PC-3 (cell line): Measurements from ENCODE around the gene FRMPD1. TPM values are rescaled to one million over a fixed set of nuclear protein-coding genes. Genes with fewer than 3 reads are reported as not detected.

ENCODE experiments used
- ATAC-seq: fragments of 200-7000 bp; cut with Tn5 transposase; 2 replicates; pipeline ENCODE4 v1.9.1; 2020; ENCODE audit warnings: mild to moderate bottlenecking, moderate library complexity
- BruUV-seq: library from RNA; stranded (reverse); fragments of 400-500 nt; replicated peaks from 2 replicates; lab custom pipeline; 2021; lab: Mats Ljungman, UMichigan
- CTCF ChIA-PET: fragments of 300-600 bp; sonication (Branson Sonifier 250); formaldehyde crosslinking; loops from one replicate; lab custom pipeline; 2022; ENCODE audit warnings: antibody characterized with exemption; lab: Charles Lee
- POLR2A ChIA-PET: fragments of 300-600 bp; sonication (Branson Sonifier 250); formaldehyde crosslinking; loops from one replicate; lab custom pipeline; 2022; ENCODE audit warnings: antibody characterized with exemption; ENCODE audit not compliant: unreplicated experiment; lab: Charles Lee
- DNase-seq: peaks from one replicate; pipeline ENCODE4 v3.0.0-alpha.2; 2015
- H2AFZ ChIP-seq: fragments of 300-600 bp; sonication (generic); 2 replicates; pipeline ENCODE4 v1.6.0; 2016; ENCODE audit warnings: antibody characterized with exemption, low read length
- H3F3A ChIP-seq: fragments of 300-600 bp; sonication (generic); one replicate; pipeline ENCODE4 v1.6.0; 2017; ENCODE audit warnings: antibody characterized with exemption, low read length, control low read depth, mild to moderate bottlenecking; ENCODE audit not compliant: unreplicated experiment
- H3K27ac ChIP-seq: fragments of 300-600 bp; sonication (generic); 2 replicates; pipeline ENCODE4 v1.5.1; 2016; ENCODE audit warnings: mild to moderate bottlenecking, low read length
- H3K27me3 ChIP-seq: fragments of 300-600 bp; sonication (generic); 2 replicates; pipeline ENCODE4 v1.6.1; 2016; ENCODE audit warnings: low read length, mixed read lengths
- H3K36me3 ChIP-seq: fragments of 300-600 bp; sonication (generic); 2 replicates; pipeline ENCODE4 v1.6.1; 2016; ENCODE audit warnings: low read depth, mixed run types, low read length, mixed read lengths
- H3K4me1 ChIP-seq: fragments of 300-600 bp; sonication (generic); 2 replicates; pipeline ENCODE4 v1.5.1; 2016; ENCODE audit warnings: low read length; ENCODE audit not compliant: insufficient read depth
- H3K4me2 ChIP-seq: fragments of 300-600 bp; sonication (generic); 2 replicates; pipeline ENCODE4 v1.6.0; 2016; ENCODE audit warnings: low read length
- H3K4me3 ChIP-seq: fragments of 300-600 bp; sonication (generic); 2 replicates; pipeline ENCODE4 v1.5.1; 2016; ENCODE audit warnings: mild to moderate bottlenecking, low read length, mixed read lengths
- H3K79me2 ChIP-seq: fragments of 300-600 bp; sonication (generic); 2 replicates; pipeline ENCODE4 v1.6.1; 2017; ENCODE audit warnings: low read length, mixed read lengths
- H3K9ac ChIP-seq: fragments of 300-600 bp; sonication (generic); 2 replicates; pipeline ENCODE4 v1.6.0; 2016; ENCODE audit warnings: mild to moderate bottlenecking, low read length
- H3K9me2 ChIP-seq: fragments of 300-600 bp; sonication (generic); replicated peaks from 2 replicates; pipeline ENCODE4 v1.6.1; 2016; ENCODE audit warnings: mixed run types, low read length, mixed read lengths
- H3K9me3 ChIP-seq: fragments of 300-600 bp; sonication (generic); 2 replicates; pipeline ENCODE4 v1.6.1; 2016; ENCODE audit warnings: low read length, mixed read lengths
- H4K20me1 ChIP-seq: fragments of 300-600 bp; sonication (generic); 2 replicates; pipeline ENCODE4 v1.6.1; 2016; ENCODE audit warnings: low read length, mixed read lengths
- EZH2 ChIP-seq: fragments of 300-600 bp; sonication (generic); IDR thresholded peaks from one replicate; pipeline ENCODE4 v1.6.1; 2017; ENCODE audit warnings: antibody characterized with exemption, mild to moderate bottlenecking, low read length; ENCODE audit not compliant: unreplicated experiment
- EZH2phosphoT487 ChIP-seq: fragments of 300-600 bp; sonication (generic); IDR thresholded peaks from 2 replicates; pipeline ENCODE4 v1.6.1; 2018; ENCODE audit warnings: mild to moderate bottlenecking, antibody characterized with exemption, low read length, borderline replicate concordance
- intact Hi-C: fragments of 100-400 bp; cut with micrococcal nuclease; formaldehyde crosslinking; loops from 2 replicates; pipeline ENCODE4 v1.9.0; 2023
- total RNA-seq: library from RNA; depleted of rRNA; stranded (reverse); fragments of >200 nt; gene quantifications from 2 replicates; pipeline ENCODE4 v1.2.3, GENCODE V29; 2014
- TF ChIP-seq, protein P1 (sequence below): fragments of 300-600 bp; sonication (generic); conservative IDR thresholded peaks from 2 replicates; pipeline ENCODE4 v1.5.1; 2017; ENCODE audit warnings: antibody characterized with exemption, low read depth, mild to moderate bottlenecking, low read length

FRMPD1 gene
- total RNA-seq, 1 experiment from 2014 or later = not detected

DNA sequence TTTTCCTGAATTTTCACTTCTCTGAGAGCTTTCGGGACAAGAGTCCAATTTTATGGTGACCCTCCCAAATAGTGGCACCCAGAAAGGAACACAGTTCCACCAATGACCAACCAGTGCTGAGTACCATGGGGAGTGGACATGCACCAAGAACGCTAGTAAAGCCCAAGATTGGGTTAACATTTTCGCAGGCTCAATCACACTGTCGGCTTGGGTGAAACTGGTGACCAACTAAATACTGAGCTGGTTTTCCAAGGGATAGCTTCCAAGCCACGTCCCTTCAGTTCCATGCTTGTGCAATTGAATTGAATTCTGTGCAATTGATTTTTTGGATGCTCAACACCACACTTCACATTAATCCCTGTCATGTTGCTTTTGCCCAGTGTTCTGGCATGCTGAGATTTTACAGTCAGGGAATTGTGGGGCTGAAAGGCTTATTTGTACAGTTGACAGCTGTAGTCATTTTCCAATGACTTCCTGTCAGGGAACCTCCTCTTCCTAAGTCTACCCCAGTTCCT, 65.3 kb downstream of the FRMPD1 start:
- BruUV-seq = no TSS peak

DNA sequence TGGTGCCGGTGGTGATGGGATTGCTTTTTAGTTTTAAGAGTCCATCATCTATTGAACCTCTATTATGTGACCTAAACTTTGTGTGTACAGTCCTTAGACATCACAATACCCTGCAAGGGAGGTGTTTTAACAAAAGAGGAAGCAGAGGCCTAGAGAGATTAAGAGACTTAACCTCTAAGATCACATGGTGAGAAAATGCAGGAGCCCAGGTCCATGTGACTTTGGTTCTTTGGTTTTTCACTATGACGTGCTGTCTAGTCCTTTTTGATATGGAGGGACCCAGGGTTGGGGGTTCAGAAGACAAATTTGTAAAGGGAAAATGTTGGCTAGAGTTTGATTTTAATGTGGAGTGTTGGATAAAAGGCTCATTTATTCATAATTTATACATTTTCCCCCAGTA, 68.8 kb downstream of the FRMPD1 start:
- BruUV-seq = no TSS peak
- DNase-seq = no peak
- Histone ChIP-seq H3K9me2 (no peaks in the 10 kb centered on the region), H3K4me1 (no peaks in the 10 kb centered on the region), H3K79me2 (no peaks in the 10 kb centered on the region), H3K27ac (no peak overlapping the region), H4K20me1 (no peaks in the 10 kb centered on the region), H3K4me3 (no peak overlapping the region), H3K9ac (no peak overlapping the region), H3K9me3 (no peaks in the 10 kb centered on the region), H3K4me2 (no peak overlapping the region), H3K27me3 (no peaks in the 10 kb centered on the region), H2AFZ (no peak overlapping the region), H3F3A (no peaks in the 10 kb centered on the region), H3K36me3 (no peaks in the 10 kb centered on the region)
- intact Hi-C loops = no loop called here
- ATAC-seq = no peak
- TF ChIP-seq EZH2 (no peak), EZH2phosphoT487 (no peak)
- TF ChIP-seq, protein P1, sequence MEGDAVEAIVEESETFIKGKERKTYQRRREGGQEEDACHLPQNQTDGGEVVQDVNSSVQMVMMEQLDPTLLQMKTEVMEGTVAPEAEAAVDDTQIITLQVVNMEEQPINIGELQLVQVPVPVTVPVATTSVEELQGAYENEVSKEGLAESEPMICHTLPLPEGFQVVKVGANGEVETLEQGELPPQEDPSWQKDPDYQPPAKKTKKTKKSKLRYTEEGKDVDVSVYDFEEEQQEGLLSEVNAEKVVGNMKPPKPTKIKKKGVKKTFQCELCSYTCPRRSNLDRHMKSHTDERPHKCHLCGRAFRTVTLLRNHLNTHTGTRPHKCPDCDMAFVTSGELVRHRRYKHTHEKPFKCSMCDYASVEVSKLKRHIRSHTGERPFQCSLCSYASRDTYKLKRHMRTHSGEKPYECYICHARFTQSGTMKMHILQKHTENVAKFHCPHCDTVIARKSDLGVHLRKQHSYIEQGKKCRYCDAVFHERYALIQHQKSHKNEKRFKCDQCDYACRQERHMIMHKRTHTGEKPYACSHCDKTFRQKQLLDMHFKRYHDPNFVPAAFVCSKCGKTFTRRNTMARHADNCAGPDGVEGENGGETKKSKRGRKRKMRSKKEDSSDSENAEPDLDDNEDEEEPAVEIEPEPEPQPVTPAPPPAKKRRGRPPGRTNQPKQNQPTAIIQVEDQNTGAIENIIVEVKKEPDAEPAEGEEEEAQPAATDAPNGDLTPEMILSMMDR = no peak
- CTCF ChIA-PET = no interaction called here
- POLR2A ChIA-PET = no interaction called here

More for the DNA sequence above, 65.3 kb downstream of the FRMPD1 start:
- Histone ChIP-seq H3F3A (no peaks in the 10 kb centered on the region), H3K27me3 (no peaks in the 10 kb centered on the region), H3K27ac (no peak overlapping the region), H4K20me1 (no peaks in the 10 kb centered on the region), H3K9ac (no peak overlapping the region), H3K9me3 (no peaks in the 10 kb centered on the region), H3K4me2 (no peak overlapping the region), H3K36me3 (no peaks in the 10 kb centered on the region), H3K9me2 (no peaks in the 10 kb centered on the region), H2AFZ (no peak overlapping the region), H3K79me2 (no peaks in the 10 kb centered on the region), H3K4me3 (no peak overlapping the region), H3K4me1 (no peaks in the 10 kb centered on the region)
- intact Hi-C loops = no loop called here
- ChIA-PET POLR2A (no interaction called here), CTCF (no interaction called here)
- no peak for ATAC-seq
- no peak for DNase-seq
- TF ChIP-seq EZH2phosphoT487 (no peak), EZH2 (no peak)
- TF ChIP-seq, protein P1 = no peak

DNA sequence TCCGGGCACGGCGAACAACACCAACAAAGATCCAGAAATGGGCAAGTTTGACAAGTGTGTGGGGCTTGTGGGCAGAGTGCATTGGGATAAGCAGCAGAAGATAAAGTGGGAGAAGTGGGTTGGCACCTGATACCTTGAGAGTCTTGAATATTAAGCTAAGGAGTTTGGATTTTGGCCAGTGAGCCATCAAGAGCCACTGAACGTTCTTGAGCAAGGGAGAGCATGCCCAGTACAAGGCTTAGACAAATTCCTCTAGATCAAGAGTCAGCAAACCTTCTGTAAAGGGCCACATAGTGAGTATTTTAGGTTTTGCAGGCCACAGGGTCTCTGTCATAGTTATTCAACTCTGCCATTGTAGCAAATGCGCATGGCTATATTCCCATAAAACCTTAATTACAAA, 76.3 kb downstream of the FRMPD1 start:
- H3K79me2 ChIP-seq = no peaks in the 10 kb centered on the region
- TF ChIP-seq EZH2phosphoT487 = no peak
- TF ChIP-seq EZH2 = no peak
- TF ChIP-seq, protein P1 = no peak
- no peak overlapping the region for H3K27ac ChIP-seq
- no peaks in the 10 kb centered on the region for H4K20me1 ChIP-seq
- H3K4me1 ChIP-seq = peaks cover 11% of the 10 kb centered on the region; the same call in 1 of the 2 replicates
- ChIA-PET CTCF (no interaction called here), POLR2A (no interaction called here)
- H3K27me3 ChIP-seq = no peaks in the 10 kb centered on the region
- no TSS peak for BruUV-seq
- H3K36me3 ChIP-seq = no peaks in the 10 kb centered on the region
- H3F3A ChIP-seq = no peaks in the 10 kb centered on the region
- intact Hi-C loops = no loop called here
- H3K4me3 ChIP-seq = no peak overlapping the region
- H3K9me2 ChIP-seq = no peaks in the 10 kb centered on the region
- H3K4me2 ChIP-seq = no peak overlapping the region
- no peak overlapping the region for H3K9ac ChIP-seq
- DNase-seq (no peak), ATAC-seq (no peak)
- no peaks in the 10 kb centered on the region for H3K9me3 ChIP-seq
- H2AFZ ChIP-seq = no peak overlapping the region
